ENCODE measurements around the gene TREML4.
"Not testable (repeated sequence)": the region's sequence is repeated elsewhere in the genome, so short reads cannot be mapped to it uniquely, and the experiment has no call there.

The TREML4 gene

DNA sequence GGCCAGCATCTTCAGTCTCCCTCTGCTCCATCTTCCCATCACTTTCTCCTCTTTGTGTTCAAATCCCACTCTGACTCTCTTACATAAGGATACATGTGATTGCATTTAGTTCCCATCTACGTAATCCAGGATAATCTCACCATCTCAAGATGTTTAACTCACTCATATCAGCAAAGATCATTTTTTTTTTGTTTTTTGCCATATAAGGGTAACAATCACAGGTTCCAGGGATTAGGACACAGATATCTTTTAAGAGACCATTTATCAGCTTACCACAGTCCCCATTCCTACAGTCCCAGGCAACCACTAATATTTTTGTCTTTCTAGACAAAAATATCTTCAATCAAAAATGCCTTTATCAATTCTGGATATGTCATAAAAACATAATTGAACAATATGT, 24.0 kb upstream of the TREML4 start:
- DNase-seq (ENCODE audit: low read depth in 1 of 2, low spot score in 1 of 2): no peak

DNA sequence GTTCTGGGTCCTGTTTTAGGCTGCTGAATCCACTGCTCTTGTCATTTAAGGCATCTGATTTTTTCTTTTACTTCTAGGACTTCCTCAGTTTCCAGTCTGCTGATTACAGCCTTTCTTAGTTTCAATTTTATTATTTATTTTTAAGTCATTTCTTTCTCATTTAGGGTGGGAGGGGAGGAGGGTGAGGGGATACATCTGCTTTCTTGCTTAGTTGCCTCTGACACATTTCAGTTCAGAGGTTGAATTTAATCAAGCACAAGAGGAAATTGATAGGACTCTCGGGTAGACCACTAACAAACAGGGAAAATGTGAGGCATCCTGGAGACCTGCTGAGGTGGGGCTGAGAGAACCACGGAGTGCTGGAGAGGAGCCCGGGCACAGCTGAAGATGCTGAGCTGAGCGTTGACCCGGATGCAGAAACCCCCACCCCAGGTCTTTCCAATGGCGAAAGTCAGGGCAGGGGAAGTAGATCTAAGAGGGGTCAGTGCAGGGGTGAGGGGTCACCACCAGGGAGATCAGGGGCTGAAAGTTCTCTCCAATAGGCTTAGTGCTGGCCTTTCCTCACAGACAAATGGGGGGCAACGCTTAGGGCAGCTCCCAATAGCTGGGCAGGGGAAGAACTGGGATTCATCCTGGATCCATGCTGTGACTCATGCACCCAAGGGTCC, 19.6 kb upstream of the TREML4 start:
- DNase-seq (ENCODE audit: low read depth in 1 of 2, low spot score in 1 of 2): no peak

DNA sequence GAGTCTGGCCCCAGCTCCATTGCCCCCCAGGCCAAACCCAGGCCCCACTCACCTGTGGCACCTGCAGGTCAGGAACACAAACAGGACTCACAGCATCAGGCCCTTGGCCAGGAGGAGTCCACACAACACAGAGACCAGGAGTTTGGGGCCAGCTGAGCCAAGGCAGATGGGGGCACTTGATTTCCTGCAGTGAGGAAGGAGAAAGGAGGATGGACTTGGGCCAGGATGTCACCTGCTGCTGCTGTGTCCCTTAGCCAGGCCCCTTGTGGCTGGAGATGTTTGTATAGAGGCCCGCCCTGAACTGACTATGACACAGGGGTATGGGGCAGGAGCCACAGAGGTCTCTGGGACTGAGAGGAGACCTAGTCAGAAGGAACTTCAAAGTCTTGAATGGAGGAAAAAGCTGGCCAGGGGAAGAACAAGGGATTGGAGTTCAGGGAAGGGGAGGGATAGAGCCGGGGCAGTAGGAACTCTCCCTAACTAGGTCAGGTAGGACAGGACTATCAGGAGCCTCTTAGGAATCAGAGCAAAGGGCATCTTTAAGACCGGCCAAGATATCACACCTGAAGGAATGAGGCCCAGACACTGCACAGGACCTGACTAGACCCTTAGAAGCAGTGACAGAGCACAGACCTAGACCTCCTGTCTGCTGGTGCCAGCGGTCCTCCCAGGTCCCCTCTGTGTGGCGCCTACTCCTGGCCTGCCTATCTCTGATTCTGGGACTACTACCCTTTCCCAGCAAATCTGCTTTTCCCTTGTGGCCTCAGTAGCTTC, 18.4 kb upstream of the TREML4 start:
- no peak for DNase-seq (ENCODE audit: low read depth in 1 of 2, low spot score in 1 of 2)

DNA sequence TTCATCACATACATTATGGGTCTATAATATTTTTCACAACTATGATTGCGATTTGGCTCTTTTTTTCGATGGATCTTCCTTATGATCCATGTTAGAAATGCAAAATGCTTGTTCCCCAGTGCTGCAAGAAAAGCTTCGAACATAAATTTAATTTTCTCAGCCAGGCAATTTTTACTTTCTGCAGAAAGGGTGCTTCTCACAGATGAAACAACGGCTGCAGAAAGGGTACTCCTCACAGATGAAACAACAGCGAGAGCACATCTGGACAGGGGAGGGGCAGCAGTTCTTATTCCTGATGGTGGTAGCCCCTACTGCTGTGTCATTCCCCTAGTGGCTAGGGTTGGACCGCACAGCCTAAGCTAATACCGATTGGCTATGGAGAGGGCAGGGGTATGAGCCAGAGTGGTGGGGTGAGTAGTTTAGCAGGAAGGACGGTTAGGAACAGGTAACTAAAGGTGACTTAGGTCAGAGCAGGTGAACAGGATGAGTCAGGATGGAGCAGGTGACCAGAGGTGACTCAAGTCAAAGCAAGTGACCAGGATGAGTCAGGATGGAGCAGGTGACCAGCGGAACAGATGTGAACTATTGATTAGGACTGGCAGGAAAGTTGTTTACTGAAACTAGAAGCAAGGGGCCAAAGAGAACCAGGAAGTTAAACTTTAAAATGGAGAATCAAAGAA, 13.4 kb upstream of the TREML4 start:
- DNase-seq (ENCODE audit: low read depth in 1 of 2, low spot score in 1 of 2): no peak

DNA sequence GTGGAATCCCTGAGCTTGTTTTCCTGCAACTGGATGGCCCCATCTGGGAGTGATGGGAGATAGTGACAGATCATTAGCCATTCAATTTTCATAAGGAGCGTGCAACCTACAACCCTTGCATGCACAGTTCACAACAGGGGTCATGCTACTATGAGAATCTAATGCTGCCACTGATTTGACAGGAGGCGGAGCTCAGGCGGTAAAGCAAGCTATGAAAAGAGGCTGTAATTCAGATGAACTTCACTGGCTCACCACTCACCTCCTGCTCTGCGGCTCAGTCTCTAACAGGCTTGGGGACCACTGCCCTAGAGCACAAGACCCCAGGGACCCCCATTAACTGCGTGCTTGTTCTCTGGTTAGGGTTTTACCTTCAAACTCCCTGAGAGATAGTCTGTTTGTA, 12.4 kb upstream of the TREML4 start:
- no peak for DNase-seq (ENCODE audit: low read depth in 1 of 2, low spot score in 1 of 2)

DNA sequence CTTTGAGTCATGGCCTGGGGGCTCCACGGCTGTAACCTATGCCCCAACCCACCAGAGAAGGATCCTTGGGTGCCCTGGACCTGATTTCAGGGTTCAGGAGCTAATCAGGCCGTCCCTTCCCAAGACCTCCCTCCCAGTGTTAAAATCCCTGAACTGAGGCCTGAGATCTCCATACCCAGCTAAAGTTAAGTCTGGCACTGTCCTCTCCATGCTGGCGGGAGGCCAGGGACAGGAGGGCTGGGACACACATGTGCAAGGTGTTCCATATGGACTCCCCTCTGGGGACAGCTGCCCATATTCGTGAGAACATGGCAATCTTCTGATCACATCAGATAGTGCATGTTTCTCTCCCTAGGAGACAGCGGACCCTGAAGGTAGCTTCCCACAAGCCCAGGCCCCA, 11.5 kb upstream of the TREML4 start:
- no peak for DNase-seq (ENCODE audit: low read depth in 1 of 2, low spot score in 1 of 2)

DNA sequence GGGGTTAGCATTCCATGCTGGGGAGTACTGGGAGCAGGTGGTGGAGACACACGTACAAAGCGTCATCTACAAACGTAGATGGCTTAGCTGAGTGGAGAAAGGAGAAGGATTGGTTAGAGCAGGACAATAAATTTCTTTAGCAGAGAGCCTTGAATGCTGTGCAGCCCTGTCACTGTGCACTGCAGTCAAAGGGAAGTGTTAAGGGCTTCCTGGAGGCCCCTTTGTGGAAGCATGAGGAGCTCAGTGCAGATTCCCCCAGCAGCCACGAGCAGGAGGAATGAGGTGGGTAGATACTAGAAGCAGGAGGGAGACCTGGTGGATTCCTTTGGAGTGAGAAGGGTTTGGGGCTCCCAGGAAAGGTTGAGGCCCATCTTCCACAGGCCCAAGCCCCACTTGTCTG, 6.1 kb upstream of the TREML4 start:
- no peak for DNase-seq (ENCODE audit: low read depth in 1 of 2, low spot score in 1 of 2)

DNA sequence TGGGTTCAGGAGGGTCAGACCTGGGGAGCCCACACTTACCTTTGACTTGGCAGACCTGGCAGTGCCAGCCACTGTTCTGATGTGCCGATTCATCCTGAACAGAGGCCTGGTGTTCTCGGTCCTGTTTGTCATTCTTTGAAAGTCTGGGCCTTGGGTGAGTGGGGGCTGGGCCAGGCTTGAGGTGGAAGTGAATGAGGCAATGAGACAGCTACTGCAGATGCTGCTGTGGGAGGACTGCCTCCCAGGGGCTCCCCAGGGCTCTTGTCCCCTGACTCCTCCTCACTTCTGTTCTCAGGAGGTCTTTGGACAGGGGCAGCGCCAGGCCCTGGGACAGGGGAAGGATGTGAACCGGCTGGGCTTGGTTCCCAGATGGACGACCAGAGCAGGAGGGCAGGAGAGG, 5.6 kb upstream of the TREML4 start:
- DNase-seq (ENCODE audit: low read depth in 1 of 2, low spot score in 1 of 2): no peak

DNA sequence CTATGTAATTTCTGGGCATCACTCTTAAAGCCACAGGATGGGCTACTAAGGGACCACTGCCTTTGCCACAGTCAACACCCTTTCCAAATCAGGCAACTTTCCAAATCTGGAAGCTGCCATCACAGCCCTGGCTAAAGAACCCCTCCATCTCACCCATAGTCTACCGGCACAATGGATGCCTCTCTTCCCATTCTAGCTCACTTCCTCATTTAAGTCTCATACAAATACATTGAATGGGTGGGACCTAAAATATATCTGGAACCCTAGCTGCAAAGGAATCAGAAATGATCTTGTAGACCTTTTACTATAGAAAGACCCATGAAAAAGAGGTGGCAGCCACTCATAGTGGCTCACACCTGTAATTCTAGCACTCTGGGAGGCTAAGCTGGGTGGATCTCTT, 3.3 kb upstream of the TREML4 start:
- no peak for DNase-seq (ENCODE audit: low read depth in 1 of 2, low spot score in 1 of 2)

DNA sequence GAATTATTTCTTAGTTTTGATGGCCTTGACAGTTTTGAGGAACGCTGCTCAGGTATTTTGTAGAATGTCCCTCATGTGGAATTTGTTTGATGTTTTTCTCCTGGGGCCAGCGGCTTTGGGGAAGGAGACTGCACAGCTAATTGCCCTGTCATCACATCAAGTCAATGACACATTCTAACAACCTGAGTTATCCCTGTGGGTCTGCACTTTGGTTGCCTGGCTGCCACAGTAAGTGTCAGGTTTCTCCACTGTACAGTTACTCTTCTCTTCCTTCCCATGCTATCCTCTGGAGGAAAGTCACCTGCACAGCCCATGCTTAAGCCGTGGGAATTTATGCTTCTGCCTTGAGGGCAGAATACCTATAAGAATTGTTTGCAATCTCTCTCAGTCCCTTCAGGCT, 1.4 kb upstream of the TREML4 start:
- no peak for DNase-seq (ENCODE audit: low read depth in 1 of 2, low spot score in 1 of 2)

DNA sequence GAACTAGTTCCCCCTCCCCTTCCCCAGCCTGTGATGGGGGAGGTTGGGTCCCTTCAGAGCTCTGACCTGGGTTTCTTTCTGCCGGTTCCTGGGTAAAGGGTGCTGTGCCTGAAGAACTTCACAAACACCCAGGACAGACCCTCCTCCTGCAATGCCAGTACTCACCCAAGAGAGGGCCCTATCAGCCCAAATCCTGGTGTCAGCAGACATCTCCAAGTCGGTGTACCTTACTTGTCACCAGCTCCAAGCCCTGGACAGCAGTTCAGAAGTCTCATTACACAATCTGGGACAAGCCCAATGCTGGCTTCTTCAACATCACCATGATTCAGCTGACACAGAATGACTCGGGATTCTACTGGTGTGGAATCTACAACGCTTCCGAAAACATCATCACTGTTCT, 467 bp downstream of the TREML4 start:
- no peak for DNase-seq (ENCODE audit: low read depth in 1 of 2, low spot score in 1 of 2)

DNA sequence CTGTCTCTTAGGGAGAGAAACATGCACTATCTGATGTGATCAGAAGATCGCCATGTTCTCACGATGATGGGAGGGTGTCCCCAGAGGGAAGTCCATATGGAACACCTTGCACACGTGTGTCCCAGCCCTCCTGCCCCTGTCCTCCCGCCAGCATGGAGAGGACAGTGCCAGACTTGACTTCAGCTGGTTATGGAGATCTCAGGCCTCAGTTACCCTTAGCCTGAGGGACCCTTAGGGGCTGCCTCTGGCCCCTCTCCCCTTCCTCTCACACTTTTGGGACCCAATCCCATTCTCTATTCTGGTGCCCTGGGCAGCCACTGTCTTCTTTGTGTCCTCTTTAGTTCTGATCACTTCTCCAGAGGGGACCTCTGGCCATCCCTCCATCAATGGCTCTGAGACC, 1.6 kb downstream of the TREML4 start:
- DNase-seq (ENCODE audit: low read depth in 1 of 2, low spot score in 1 of 2): no peak

DNA sequence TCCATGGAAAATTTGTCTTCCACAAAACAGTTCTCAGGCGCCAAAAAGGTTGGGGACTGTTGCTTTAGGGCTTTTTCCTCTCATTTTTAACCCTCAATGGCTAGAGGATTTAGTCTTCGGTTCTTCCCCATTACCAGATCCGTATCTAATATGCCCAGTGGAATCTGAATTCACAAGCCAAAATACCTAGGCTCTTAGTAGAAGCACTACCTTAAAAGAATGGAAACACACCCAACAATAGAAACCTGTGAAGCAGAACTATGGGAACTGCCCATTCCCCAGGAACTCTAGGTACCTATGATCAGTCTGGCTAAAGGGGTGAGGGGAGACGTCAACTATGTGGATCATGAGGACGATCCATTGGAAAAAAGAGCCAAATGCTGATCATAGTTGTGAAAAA, 3.1 kb downstream of the TREML4 start:
- DNase-seq (ENCODE audit: low read depth in 1 of 2, low spot score in 1 of 2): no peak

DNA sequence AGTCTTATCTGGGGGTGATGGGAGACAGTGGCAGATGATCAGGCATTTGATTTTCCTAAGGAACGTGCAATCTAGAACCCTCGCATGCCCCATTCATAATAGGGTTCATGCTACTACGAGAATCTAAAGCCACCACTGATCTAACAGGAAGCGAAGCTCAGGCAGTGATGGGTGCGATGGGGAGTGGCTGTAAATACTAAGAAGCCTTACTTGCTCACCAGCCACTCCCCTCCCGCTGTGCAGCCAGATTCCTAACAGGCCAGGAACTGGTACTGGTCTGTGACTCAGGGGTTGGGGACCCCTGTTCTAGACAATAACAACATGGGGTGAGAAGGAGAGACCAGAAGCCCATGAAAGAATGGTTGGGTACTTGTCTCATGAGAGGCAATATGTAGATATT, 4.5 kb downstream of the TREML4 start:
- DNase-seq (ENCODE audit: low read depth in 1 of 2, low spot score in 1 of 2): no peak

DNA sequence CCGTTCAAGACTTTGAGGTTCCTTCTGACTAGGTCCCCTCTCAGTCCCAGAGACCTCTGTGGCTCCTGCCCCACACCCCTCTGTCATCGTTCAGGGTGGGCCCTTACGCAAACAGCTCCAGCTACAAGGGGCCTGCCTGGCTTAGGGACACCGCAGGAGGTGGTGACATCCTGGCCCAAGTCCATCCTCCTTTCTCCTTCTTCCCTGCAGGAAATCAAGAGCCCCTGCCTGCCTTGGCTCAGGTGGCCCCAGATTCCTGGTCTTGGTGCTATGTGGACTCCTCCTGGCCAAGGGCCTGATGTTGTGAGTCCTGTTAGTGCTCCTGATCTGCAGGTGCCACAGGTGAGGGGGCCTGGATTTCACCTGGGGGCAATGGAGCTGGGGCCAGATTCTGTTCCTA, 8.1 kb downstream of the TREML4 start:
- no peak for DNase-seq (ENCODE audit: low read depth in 1 of 2, low spot score in 1 of 2)

DNA sequence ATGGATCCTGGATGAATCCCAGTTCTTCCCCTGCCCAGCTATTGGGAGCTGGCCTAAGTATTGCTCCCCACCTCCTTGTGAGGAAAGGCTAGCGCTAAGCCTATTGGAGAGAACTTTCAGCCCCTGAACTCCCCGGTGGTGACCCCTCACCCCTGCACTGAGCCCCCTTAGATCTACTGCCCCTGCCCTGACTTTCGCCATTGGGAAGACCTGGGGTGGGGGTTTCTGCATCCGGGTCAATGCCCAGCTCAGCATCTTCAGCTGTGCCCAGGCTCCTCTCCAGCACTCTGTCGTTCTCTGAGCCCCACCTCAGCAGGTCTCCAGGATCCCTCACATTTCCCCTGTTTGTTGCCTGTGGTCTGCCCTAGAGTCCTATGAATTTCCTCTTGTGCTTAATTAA, 9.0 kb downstream of the TREML4 start:
- no peak for DNase-seq (ENCODE audit: low read depth in 1 of 2, low spot score in 1 of 2)

DNA sequence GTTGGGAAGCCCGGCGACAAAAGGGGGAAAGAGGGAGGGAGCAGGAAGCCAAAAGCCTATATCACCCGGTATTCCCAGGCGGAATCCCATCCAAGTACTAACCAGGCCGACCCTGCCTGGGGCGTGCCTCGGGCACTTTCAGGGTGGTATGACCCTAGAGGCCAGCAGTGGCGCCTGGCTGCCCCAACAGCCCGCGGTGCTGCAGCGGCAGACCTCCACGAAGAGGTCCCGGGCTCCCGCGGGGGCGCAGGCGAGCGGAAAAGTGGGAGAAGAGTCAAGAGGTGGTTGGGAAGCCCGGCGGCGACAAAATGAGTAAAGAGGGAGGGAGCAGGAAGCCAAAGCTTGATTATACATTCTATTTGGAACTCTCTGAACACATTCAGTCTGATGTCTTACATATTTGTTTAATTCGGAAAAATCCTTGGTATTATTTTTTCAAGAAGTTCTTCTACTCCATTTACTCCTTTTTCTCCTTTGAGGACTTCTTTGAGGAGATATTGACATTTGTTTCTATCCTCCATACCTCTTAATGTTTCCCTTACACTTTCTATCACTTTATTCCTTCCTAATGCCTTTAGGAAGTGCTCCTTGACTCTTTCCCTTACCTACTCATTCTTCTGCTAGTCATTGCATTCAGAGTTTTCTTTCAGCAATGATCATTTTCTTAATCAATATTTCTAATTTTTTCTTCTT, 11.5 kb downstream of the TREML4 start:
- DNase-seq (ENCODE audit: low read depth in 1 of 2, low spot score in 1 of 2): no peak

DNA sequence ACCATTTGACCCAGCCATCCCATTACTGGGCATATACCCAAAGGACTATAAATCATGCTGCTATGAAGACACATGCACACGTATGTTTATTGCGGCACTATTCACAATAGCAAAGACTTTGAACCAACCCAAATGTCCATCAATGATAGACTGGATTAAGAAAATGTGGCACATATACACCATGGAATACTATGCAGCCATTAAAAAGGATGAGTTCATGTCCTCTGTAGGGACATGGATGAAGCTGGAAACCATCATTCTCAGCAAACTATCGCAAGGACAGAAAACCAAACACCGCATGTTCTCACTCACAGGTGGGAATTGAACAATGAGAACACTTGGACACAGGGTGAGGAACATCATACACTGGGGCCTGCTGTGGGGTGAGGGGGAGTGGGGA, 18.4 kb downstream of the TREML4 start:
- DNase-seq (ENCODE audit: low read depth in 1 of 2, low spot score in 1 of 2): not testable (repeated sequence)

DNA sequence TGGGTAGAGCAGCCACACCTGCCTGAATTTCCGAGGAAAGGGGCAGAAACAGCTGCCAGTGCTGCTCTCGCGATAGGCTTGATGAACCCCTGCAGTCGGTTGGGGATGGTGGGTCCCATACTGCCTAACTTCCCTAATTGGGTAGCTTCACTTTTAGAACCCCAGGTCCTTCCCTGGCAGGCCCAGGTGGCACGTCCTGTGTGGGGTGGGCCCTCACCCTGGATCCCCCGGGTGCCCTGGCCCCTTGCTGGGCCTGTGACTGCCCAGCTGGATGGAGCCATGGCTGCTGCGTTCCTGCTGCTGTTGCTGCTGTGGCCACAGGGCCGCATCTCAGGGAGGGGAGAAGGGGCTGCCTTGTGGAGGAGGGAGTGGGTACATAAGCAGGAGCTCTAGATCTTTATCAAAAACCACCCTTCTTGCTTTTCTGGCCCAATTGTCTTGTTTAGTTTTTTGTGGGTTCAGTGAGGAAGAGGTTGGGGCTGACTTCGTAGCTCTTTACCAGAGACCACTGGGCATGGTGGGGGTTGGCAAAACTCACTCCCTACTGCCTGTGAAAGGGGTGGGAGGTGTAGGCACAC, 19.2 kb downstream of the TREML4 start:
- no peak for DNase-seq (ENCODE audit: low read depth in 1 of 2, low spot score in 1 of 2)

DNA sequence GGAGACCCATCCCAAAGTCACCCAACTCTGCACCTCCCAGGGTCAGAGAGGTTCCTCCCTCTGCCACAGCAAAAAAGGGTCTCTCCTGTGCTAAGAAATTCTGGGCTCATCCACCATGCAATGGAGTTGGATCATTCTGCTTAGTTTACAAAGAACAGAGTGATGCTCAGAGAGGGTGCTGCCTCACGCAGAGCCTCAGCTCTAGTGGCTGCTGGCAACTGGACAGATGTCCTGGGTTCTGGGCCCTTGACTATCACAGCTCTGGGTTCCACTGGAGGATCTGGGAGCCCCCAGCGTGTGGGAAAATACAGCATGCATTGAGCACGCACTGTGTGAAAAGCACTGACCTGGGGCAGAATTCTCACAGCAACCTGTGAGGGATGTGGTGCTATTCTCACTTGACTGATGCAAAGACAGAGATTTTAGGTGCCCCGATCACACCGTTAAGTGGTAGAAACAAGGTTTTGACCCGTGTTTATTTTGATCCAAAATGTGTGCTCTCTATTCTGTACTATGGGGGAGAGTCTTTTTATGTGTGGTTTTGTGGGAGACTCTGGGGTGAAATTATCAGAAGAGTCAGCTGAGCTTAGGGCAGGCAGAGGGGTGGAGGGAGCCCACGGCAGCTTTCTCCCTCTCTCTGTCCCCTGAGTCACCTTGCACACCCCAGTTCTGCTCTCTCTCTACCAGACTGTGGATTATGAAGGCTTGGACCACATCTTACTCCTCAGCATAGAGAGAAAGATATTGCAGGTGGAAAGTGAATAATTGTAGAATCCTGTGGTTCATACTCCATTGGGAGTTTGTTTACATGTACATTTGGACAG, 19.9 kb downstream of the TREML4 start:
- no peak for DNase-seq (ENCODE audit: low read depth in 1 of 2, low spot score in 1 of 2)
